A549 (cell line): Measurements from ENCODE around the gene C5orf34.

Experiments used
- BHLHE40 ChIP-seq: IDR thresholded peaks from 2 replicates; pipeline ENCODE4 v1.6.1; 2012; ENCODE audit warnings: low read depth, low read length, inconsistent platforms
- EP300 ChIP-seq, 2 experiments: fragments of >200 bp; sonication (Bioruptor Twin); formaldehyde crosslinking; IDR thresholded peaks; 2 replicates in 1 of 2; 3 replicates in 1 of 2; pipeline ENCODE4 v1.6.1; 2016 to 2017
- HOXA7 ChIP-seq: fragments of 250-450 bp; sonication (Bioruptor Pico); IDR thresholded peaks from 2 replicates; pipeline ENCODE4 v1.5.0; 2020; ENCODE audit warnings: mild to moderate bottlenecking, moderate library complexity
- JUN ChIP-seq, 2 experiments: fragments of >200 bp; sonication (Bioruptor Twin); formaldehyde crosslinking; IDR thresholded peaks; 2 replicates in 1 of 2; 3 replicates in 1 of 2; pipeline ENCODE4 v1.6.1; 2016 to 2017
- MAZ ChIP-seq: fragments of 150-350 bp; IDR thresholded peaks from 2 replicates; pipeline ENCODE4 v1.6.1; 2014; ENCODE audit warnings: antibody characterized with exemption, low read depth, low read length, borderline replicate concordance
- MYC ChIP-seq: IDR thresholded peaks from 2 replicates; pipeline ENCODE4 v1.6.1; 2012; ENCODE audit warnings: mild to moderate bottlenecking, inconsistent platforms, low read length, improper control_type of control experiment, borderline replicate concordance
- POLR2A ChIP-seq: IDR thresholded peaks from 2 replicates; pipeline ENCODE4 v1.6.1; 2012; ENCODE audit warnings: mild to moderate bottlenecking, low read length
- POLR2AphosphoS2 ChIP-seq: conservative IDR thresholded peaks from 2 replicates; pipeline ENCODE4 v1.6.1; 2012; ENCODE audit warnings: low read length, improper control_type of control experiment, inconsistent platforms
- RAD21 ChIP-seq, 2 experiments: fragments of >200 bp in 1 of 2; sonication (Bioruptor Twin) in 1 of 2; formaldehyde crosslinking in 1 of 2; IDR thresholded peaks in 1 of 2; conservative IDR thresholded peaks in 1 of 2; 2 replicates in 1 of 2; 3 replicates in 1 of 2; pipeline ENCODE4 v1.6.1; 2012 to 2018; ENCODE audit warnings: inconsistent platforms in 1 of 2
- SMC3 ChIP-seq: fragments of >200 bp; sonication (Bioruptor Twin); formaldehyde crosslinking; IDR thresholded peaks from 3 replicates; pipeline ENCODE4 v1.6.1; 2018; ENCODE audit warnings: inconsistent platforms
- TF ChIP-seq, protein P1 (sequence below): fragments of >200 bp; sonication (Bioruptor Twin); formaldehyde crosslinking; IDR thresholded peaks from 3 replicates; pipeline ENCODE4 v1.5.1; 2016
- TF ChIP-seq, protein P2 (sequence below): fragments of 200-600 bp; sonication (generic); IDR thresholded peaks from 2 replicates; pipeline ENCODE4 v1.6.1; 2016; ENCODE audit warnings: antibody characterized with exemption, mild to moderate bottlenecking, moderate library complexity
- TF ChIP-seq, protein P3 (sequence below): fragments of 450-650 bp; IDR thresholded peaks from 2 replicates; pipeline ENCODE4 v1.6.1; 2014; ENCODE audit warnings: antibody characterized with exemption
- TF ChIP-seq, protein P4 (sequence below): IDR thresholded peaks from 2 replicates; pipeline ENCODE4 v1.6.1; 2012

DNA sequence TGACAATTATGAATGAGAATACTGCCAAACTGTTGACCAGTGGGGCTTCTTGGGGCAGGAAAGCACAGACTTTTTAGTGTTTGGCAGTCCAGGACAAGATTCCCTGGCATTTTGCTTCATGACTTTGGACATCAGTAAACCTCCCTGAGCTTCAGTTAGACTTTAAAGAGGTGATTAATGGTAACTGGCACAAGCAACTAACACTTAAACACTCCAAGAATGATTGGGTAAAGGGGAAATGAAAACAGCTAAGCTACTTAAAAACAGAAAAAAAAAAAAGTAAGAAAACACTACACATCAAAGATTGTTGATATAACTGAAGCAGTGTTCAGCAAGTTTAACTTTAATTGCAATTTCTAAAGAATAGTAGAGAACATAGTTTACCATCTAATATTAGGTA is 28.5 kb upstream of the C5orf34 start:
- TF ChIP-seq EP300 (IDR thresholded peaks at IDR 0.05) (no peak), MYC (no peak), JUN (IDR thresholded peaks at IDR 0.05) (no peak), SMC3 (no peak), RAD21 (conservative IDR thresholded peaks at IDR 0.05 in 1 of 2, IDR thresholded peaks at IDR 0.05 in 1 of 2) (no peak), BHLHE40 (no peak), POLR2AphosphoS2 (no peak), POLR2A (no peak), MAZ (no peak), HOXA7 (CRISPR knock-in tag) (no peak)
- TF ChIP-seq, protein P1, sequence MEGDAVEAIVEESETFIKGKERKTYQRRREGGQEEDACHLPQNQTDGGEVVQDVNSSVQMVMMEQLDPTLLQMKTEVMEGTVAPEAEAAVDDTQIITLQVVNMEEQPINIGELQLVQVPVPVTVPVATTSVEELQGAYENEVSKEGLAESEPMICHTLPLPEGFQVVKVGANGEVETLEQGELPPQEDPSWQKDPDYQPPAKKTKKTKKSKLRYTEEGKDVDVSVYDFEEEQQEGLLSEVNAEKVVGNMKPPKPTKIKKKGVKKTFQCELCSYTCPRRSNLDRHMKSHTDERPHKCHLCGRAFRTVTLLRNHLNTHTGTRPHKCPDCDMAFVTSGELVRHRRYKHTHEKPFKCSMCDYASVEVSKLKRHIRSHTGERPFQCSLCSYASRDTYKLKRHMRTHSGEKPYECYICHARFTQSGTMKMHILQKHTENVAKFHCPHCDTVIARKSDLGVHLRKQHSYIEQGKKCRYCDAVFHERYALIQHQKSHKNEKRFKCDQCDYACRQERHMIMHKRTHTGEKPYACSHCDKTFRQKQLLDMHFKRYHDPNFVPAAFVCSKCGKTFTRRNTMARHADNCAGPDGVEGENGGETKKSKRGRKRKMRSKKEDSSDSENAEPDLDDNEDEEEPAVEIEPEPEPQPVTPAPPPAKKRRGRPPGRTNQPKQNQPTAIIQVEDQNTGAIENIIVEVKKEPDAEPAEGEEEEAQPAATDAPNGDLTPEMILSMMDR = no peak
- TF ChIP-seq, protein P2, sequence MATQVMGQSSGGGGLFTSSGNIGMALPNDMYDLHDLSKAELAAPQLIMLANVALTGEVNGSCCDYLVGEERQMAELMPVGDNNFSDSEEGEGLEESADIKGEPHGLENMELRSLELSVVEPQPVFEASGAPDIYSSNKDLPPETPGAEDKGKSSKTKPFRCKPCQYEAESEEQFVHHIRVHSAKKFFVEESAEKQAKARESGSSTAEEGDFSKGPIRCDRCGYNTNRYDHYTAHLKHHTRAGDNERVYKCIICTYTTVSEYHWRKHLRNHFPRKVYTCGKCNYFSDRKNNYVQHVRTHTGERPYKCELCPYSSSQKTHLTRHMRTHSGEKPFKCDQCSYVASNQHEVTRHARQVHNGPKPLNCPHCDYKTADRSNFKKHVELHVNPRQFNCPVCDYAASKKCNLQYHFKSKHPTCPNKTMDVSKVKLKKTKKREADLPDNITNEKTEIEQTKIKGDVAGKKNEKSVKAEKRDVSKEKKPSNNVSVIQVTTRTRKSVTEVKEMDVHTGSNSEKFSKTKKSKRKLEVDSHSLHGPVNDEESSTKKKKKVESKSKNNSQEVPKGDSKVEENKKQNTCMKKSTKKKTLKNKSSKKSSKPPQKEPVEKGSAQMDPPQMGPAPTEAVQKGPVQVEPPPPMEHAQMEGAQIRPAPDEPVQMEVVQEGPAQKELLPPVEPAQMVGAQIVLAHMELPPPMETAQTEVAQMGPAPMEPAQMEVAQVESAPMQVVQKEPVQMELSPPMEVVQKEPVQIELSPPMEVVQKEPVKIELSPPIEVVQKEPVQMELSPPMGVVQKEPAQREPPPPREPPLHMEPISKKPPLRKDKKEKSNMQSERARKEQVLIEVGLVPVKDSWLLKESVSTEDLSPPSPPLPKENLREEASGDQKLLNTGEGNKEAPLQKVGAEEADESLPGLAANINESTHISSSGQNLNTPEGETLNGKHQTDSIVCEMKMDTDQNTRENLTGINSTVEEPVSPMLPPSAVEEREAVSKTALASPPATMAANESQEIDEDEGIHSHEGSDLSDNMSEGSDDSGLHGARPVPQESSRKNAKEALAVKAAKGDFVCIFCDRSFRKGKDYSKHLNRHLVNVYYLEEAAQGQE = no peak
- TF ChIP-seq, protein P3, sequence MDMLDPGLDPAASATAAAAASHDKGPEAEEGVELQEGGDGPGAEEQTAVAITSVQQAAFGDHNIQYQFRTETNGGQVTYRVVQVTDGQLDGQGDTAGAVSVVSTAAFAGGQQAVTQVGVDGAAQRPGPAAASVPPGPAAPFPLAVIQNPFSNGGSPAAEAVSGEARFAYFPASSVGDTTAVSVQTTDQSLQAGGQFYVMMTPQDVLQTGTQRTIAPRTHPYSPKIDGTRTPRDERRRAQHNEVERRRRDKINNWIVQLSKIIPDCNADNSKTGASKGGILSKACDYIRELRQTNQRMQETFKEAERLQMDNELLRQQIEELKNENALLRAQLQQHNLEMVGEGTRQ = no peak
- TF ChIP-seq, protein P4, sequence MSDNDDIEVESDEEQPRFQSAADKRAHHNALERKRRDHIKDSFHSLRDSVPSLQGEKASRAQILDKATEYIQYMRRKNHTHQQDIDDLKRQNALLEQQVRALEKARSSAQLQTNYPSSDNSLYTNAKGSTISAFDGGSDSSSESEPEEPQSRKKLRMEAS = no peak
